LNCaP clone FGC (cell line): ENCODE data around the gene KLHDC10.

Experiments
- DNase-seq: peaks from one replicate; pipeline ENCODE4 v3.0.0-alpha.2; 2011; ENCODE audit warnings: low read depth
- H3K4me3 ChIP-seq: 2 replicates; pipeline ENCODE4 v1.5.1; 2011; ENCODE audit warnings: mild to moderate bottlenecking, low read depth, low read length, control low read depth
- CTCF ChIP-seq: IDR thresholded peaks from 2 replicates; pipeline ENCODE4 v1.5.1; 2012; ENCODE audit warnings: mild to moderate bottlenecking; ENCODE audit not compliant: control insufficient read depth, insufficient read depth; ENCODE audit errors: extremely low read depth

KLHDC10 gene

GRCh38 chr7:130095812-130096211, 25.5 kb downstream of the KLHDC10 start:
- H3K4me3 ChIP-seq = no peak overlapping the region
- TF ChIP-seq CTCF = no peak
- DNase-seq = peak; percentile 77

GRCh38 chr7:130096243-130096827, 26.0 kb downstream of the KLHDC10 start:
- TF ChIP-seq CTCF = peak; percentile 51
- no peak overlapping the region for H3K4me3 ChIP-seq
- DNase-seq = no peak

- DNase-seq = no peak
- no peak for TF ChIP-seq CTCF
- no peak overlapping the region for H3K4me3 ChIP-seq
Measured at GRCh38 chr7:130099331-130099730, 29.0 kb downstream of the KLHDC10 start.

GRCh38 chr7:130102588-130102987, 32.3 kb downstream of the KLHDC10 start:
- TF ChIP-seq CTCF = no peak
- DNase-seq = no peak
- no peak overlapping the region for H3K4me3 ChIP-seq

- no peak overlapping the region for H3K4me3 ChIP-seq
- TF ChIP-seq CTCF = no peak
- no peak for DNase-seq
Measured at GRCh38 chr7:130107949-130108674, 37.8 kb downstream of the KLHDC10 start.

- H3K4me3 ChIP-seq = no peak overlapping the region
- no peak for TF ChIP-seq CTCF
- DNase-seq = no peak
Measured at GRCh38 chr7:130108809-130109208, 38.5 kb downstream of the KLHDC10 start.

- H3K4me3 ChIP-seq = no peak overlapping the region
- no peak for DNase-seq
- no peak for TF ChIP-seq CTCF
Measured at GRCh38 chr7:130112093-130112492, 41.8 kb downstream of the KLHDC10 start.
